ENCODE data around the gene SP2.

The SP2 gene

GRCh38 chr17:47889734-47890529 lies 6.1 kb upstream of the SP2 start:
- DNase-seq (ENCODE audit: low read depth in 3 of 3) = peak; percentile 78 to 92 (median 87)

GRCh38 chr17:47891545-47892088 lies 4.4 kb upstream of the SP2 start:
- no peak for DNase-seq (ENCODE audit: low read depth in 3 of 3)

GRCh38 chr17:47894498-47895346 lies 1.3 kb upstream of the SP2 start:
- DNase-seq (ENCODE audit: low read depth in 3 of 3) = no peak

- peak in 2 of 3 donors; percentile 13 to 31 for DNase-seq (ENCODE audit: low read depth in 3 of 3)
Measured at GRCh38 chr17:47895347-47895855, 635 bp upstream of the SP2 start.

- DNase-seq (ENCODE audit: low read depth in 3 of 3) = no peak
Measured at GRCh38 chr17:47896672-47897490, 845 bp downstream of the SP2 start.

GRCh38 chr17:47897561-47897960 lies 1.5 kb downstream of the SP2 start:
- DNase-seq (ENCODE audit: low read depth in 3 of 3) = no peak

GRCh38 chr17:47898241-47898640 lies 2.2 kb downstream of the SP2 start:
- no peak for DNase-seq (ENCODE audit: low read depth in 3 of 3)

- no peak for DNase-seq (ENCODE audit: low read depth in 3 of 3)
Measured at GRCh38 chr17:47899643-47900042, 3.6 kb downstream of the SP2 start.

GRCh38 chr17:47901423-47901822 lies 5.4 kb downstream of the SP2 start:
- no peak for DNase-seq (ENCODE audit: low read depth in 3 of 3)

GRCh38 chr17:47902039-47902744 lies 6.2 kb downstream of the SP2 start:
- no peak for DNase-seq (ENCODE audit: low read depth in 3 of 3)

- DNase-seq (ENCODE audit: low read depth in 3 of 3) = no peak
Measured at GRCh38 chr17:47905221-47905733, 9.2 kb downstream of the SP2 start.

GRCh38 chr17:47906443-47906842 lies 10.4 kb downstream of the SP2 start:
- no peak for DNase-seq (ENCODE audit: low read depth in 3 of 3)

GRCh38 chr17:47907932-47908562 lies 12.0 kb downstream of the SP2 start:
- no peak for DNase-seq (ENCODE audit: low read depth in 3 of 3)

GRCh38 chr17:47913050-47913449 lies 17.0 kb downstream of the SP2 start:
- DNase-seq (ENCODE audit: low read depth in 3 of 3) = no peak

- DNase-seq (ENCODE audit: low read depth in 3 of 3) = no peak
Measured at GRCh38 chr17:47914306-47914948, 18.4 kb downstream of the SP2 start.

GRCh38 chr17:47915776-47916398 lies 19.9 kb downstream of the SP2 start:
- no peak for DNase-seq (ENCODE audit: low read depth in 3 of 3)

- DNase-seq (ENCODE audit: low read depth in 3 of 3) = no peak
Measured at GRCh38 chr17:47916489-47917208, 20.6 kb downstream of the SP2 start.

GRCh38 chr17:47917581-47917980 lies 21.5 kb downstream of the SP2 start:
- DNase-seq (ENCODE audit: low read depth in 3 of 3) = no peak

- DNase-seq (ENCODE audit: low read depth in 3 of 3) = no peak
Measured at GRCh38 chr17:47918006-47918405, 22.0 kb downstream of the SP2 start.

Data from stimulated activated CD4-positive, alpha-beta T cell treated with anti-CD3 and anti-CD28 coated beads, TNF-alpha, amount 100 ng/mL, for 48 hours (primary cell).